ENCODE data around the gene DBT.

The DBT gene

DNA sequence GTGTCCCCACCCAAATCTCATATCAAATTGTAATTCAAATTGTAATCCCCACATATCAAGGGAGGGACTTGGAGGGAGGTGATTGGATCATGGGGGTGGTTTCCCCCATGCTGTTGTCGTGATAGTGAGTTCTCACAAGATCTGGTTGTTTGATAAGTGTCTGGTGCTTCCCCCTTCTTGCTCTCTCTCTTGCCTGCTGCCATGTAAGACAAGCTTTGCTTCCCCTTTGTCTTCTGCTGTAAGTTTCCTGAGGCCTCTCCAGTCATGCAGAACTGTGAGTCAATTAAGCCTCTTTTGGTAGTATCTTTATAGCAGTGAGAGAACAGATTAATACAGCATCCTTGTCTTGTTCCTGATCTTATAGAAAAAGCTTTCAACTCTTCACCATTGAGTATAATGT is 65.1 kb downstream of the DBT start:
- no peak for DNase-seq

DNA sequence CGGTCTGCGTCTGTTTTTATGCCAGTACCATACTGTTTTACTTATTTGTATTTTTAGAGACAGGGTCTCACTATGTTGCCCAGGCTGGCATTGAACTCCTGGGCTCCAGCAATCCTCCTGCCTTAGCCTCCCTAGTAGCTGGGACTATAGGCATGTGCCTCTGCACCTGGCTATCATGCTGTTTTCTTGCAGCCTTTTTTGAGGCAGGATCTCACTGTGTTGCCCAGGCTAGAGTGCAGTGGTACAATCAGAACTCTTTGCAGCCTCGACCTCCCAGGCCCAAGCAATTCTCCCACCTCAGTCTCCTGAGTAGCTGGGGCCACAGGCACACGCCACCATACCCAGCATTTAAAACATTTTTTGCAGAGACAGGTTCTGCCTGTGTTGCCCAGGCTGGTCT is 66.3 kb downstream of the DBT start:
- DNase-seq, result no peak

DNA sequence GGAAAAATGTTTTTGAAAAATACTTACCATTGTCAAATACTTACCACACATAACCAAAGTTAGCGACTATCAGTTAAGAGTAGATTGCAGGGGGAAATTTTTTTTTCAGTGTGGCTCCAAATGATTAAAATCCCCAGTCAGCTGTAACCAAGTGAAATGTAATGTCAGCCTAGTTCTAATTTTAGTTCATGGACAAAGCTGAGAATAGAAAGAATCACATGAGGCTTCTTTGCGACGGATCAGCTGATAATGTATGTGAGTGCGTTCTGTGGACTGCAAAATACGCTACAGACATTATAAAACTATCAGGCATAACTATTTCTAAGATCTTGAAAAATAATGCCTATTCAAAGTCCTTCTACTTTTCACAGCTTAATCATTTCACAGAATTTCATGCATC is 71.5 kb downstream of the DBT start, which contains the start of gene LRRC39:
Gene LRRC39 (minus strand): TSS at position 166 of the 400 bp plus-strand sequence. CDS start 9,740 bp downstream, outside the sequence.
- no peak for DNase-seq

DNA sequence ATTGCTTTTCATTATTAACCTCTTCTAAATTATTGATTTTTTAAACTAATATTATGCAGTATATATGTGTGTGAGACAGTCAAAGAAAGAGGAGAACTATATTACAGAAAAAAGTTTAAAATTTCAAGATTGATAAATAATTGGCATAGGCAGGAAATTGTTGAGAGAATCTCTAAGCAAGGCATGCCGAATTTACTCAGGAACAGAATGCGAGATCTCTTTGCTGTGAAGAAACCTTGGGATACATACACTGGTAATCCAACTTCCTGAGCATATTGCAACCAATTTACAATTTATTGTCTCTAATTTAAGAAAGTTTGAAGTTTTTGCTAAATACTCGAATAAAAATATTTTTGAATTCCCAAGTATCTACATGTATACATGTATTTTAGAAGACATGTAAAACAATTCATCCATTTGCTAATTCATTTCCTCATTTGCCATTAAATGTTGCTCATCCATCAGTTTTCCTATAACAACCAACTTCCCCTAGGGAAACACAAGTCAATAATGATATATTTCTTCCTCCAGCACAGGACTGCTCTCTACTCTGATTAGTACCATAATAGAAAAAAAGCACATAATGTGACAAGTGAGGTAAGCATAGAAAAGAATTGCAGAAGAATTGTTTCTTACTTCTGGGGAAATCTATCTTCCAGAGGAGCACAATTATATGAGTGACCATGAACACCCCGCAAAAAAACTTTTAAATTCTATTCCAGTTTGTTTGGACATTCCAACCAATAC is 72.2 kb downstream of the DBT start:
- no peak for DNase-seq

DNA sequence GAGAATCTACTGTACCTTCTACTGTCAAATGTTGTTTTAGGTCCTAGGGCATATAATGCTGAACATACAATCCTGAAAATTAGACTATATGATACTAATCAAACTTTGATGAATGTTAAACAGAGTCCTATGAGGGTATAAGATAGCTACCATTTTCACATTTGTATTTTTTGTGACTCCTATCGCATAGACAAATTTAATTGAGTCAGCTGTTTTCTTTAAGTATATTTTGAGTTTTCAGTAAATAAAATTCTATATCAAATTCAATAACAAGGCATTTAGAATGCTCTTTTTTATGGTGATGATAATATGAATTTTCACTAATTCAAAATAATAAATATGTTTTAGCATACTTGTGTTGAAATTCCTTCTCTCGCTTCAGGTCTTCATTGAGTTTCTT is 81.6 kb downstream of the DBT start:
- DNase-seq, result no peak

DNA sequence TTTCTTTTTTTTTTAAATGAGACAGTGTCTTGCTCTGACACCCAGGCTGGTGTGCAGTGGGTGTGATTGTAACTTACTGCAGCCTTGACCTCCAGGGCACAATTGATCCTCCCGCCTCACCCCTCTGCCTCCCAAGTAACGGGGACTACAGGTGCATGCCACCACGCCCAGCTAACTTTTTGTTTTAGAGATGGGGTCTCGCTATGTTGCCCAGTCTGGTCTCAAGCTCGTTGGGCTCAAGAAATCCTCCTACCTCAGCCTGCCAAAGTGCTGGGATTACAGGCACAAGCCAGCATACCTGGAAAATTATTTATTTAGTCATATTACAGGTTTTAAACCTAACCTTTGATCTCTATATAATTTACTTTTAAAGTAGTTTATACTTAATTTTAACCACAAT is 84.9 kb downstream of the DBT start:
- DNase-seq, result no peak

DNA sequence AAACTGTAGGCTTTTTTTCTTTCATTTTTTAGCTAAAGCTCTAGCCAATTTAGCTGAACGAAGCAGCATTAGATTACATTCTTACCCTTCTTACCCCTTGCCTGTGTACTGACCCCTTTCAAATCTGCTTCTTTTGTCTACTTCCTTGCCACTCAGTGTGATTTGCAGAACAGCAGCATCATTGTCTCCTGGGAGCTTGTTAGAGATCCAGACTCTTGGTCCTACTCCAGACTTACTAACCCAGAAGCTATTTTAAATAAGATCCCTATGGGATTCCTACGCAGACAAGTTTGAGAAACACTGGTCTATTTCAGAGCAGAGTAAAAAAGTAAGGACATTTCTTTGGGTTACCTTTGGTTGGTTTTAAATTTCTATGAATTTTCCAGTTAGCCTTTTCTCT is 85.4 kb downstream of the DBT start:
- no peak for DNase-seq

DNA sequence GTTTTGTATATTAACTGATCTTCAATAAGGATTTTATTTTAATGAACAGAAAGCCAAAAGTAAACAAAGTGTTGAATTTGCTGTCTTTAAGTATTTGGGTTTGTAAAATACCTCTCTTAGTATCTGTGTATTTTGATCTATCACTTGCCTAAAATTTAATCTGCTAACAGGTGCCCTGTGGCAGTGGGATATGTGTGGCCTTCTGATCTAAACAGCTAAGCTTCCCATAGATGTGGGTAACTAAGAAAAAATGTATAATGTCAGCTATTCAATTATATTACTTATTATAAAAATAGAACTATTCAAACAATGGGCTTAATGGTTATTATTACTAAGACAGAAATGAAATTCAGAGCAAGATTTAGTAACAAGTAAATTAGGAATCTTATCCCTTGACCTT is 86.8 kb downstream of the DBT start:
- no peak for DNase-seq

DNA sequence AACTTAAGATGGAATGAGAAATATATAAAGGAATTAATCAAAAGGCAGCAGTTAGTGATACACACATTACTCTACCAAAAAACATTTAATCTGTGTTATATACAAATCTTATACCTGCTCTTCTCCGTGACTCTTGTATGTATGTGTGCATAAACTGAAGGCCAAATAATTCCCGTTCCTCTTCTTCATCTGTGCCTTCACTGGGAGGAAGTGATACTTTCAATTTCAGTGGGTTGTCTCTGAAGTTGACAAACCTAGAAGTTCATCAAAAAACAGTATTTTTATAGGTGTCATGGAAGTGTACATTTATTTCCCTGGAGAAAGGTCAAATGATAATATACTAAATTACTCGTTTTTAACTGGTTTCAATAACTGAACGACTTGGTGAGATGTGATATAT is 97.4 kb downstream of the DBT start:
- DNase-seq, result no peak

DNA sequence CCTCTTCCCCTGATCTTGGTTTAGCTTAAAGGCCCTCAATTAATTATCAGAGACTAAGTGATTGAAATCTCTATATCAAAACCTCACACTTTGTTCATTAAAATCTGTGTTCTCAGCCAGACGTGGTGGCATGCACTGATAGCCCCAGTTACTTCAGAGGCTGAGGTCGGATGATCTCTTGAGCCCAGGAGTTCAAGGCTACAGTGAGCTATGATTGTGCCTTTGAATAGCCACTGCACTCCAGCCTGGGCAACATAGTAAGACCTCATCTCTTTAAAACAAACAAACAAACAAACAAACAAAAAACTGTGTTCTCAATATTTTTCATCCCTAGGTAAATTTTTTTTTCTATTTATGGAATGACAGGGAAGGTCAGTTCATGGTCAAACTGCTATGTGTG is 98.0 kb downstream of the DBT start:
- no peak for DNase-seq

DNA sequence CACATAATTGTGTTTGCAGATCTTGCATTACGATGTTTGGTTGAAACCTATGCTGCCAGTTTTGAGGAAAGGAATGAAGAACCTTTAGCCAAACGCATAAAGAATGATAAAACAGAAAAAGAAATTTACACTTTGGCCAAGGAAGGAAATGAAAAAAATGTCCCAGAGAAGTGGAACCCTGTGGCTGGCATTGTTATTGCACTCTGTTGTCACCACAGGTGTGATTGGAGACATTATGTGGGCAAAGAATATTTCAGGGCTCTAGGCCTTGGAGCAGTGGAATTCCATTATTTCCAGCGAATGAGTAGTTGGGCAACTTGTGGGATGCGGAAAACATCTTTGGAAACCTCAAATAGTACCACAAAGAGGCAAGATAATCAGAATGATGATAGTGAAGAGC is 101.8 kb downstream of the DBT start:
- no peak for DNase-seq

DNA sequence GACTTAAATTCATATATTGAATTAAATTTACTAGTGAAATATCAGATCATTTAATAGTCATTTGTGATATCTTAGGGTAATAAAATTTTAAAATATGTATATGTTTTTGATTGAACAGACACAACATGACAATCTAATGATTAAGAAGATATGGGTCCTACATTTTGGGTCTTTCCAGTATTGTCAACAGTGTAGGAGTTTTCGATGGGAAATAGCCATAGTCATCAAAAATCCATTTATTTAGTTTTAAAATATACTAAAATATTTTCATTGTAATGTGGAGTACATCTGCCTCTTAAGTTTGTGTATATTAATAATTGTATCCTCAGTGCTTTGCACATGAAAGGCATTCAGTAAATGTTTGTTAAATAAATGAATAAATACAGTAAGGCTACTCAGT is 102.7 kb downstream of the DBT start:
- no peak for DNase-seq

DNA sequence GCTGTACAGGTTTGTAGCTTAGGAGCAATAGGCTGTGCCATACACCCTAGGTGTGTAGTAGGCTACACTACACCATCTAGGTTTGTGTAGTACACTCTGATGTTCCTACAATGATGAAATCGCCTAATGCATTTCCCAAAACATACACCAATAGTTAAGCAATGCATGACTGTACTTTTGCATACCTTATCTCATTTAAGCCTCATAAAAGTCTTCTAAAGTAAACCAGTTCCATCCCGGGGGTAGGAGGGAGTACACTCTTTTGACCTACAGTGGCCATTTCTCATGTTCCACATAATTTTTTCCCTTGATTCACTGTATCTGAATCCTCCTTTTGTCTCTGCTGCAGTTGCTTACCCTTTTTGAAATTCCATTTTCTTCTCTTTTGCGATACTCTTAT is 104.5 kb downstream of the DBT start:
- no peak for DNase-seq

DNA sequence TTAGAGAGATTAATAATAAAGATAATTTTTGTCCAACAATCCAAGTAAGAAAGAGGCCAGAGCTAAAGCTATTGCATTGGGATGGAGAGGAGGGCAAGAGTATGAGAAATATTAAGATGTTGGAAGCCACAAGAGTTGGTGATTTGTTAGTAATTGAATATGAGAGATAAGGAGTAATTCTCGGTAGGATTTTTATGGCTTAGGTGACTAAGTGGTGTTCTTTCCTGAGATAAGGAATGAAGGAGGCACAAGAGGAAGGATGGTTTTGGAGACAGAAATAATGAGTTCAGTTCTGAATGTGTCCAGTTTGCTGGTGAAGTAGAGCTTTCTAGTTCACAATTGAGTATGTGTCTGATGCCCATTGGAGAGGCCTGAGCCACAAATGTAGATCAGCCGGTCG is 107.3 kb downstream of the DBT start:
- no peak for DNase-seq

DNA sequence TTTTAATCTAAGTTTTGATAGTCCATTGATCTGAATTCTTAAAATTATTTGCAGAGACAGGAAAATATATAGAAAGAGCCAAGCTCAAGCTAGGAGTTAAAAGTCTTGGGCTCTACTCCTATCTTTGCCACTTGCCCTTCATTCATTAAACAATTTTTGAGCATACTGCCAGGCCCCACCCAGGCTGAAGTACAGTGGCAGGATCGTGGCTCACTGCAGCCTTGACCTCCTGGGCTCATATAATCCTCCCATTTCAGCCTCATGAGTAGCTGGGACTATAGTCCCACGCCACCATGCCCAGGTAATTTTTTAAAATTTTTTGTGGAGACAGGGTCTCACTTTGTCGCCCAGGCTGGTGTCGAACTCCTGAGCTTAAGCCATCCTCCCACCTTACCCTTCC is 108.4 kb downstream of the DBT start:
- no peak for DNase-seq

DNA sequence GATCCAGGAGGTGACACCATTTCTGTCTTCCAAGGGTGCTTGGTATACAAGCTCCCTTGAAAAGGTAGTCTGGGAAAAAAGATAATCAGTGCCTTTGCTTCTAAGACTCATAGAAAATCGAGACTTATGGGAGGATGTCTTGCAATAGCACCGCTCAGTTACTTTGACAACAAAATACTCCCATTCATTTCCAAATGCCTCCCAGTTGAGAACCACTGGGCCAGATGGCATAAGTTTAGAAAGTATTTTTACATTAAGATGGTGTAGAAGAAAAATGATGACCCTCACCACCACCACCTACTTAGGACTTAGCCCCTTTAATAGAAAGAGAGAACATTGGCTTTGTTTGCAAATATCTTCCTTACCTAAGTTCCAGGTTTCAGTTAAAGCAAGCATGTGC is 112.0 kb downstream of the DBT start:
- DNase-seq, result no peak
